DOHH2 (cell line): Measurements from ENCODE around the gene SMURF2.

Experiments
- H3F3A ChIP-seq: fragments of 200-600 bp; sonication (generic), shearing (Covaris generic); 2 replicates; pipeline ENCODE4 v1.6.0; 2016; ENCODE audit warnings: antibody characterized with exemption, mild to moderate bottlenecking; ENCODE audit not compliant: control insufficient read depth, insufficient read depth
- H3K27ac ChIP-seq: fragments of 200-600 bp; sonication (generic); 2 replicates; pipeline ENCODE4 v1.5.1; 2014; ENCODE audit warnings: low read depth, mild to moderate bottlenecking, low read length, moderate library complexity
- H3K27me3 ChIP-seq: fragments of 200-600 bp; sonication (generic); 2 replicates; pipeline ENCODE4 v1.6.1; 2014; ENCODE audit warnings: mild to moderate bottlenecking, low read length, mixed read lengths; ENCODE audit not compliant: control insufficient read depth
- H3K36me3 ChIP-seq: fragments of 200-600 bp; sonication (generic); 2 replicates; pipeline ENCODE4 v1.6.1; 2014; ENCODE audit warnings: mild to moderate bottlenecking, low read length, moderate library complexity, mixed read lengths; ENCODE audit not compliant: control insufficient read depth
- H3K4me1 ChIP-seq: fragments of 200-600 bp; sonication (generic); 2 replicates; pipeline ENCODE4 v1.6.1; 2014; ENCODE audit warnings: mild to moderate bottlenecking, low read length, mixed read lengths; ENCODE audit not compliant: control insufficient read depth
- H3K4me2 ChIP-seq: fragments of 200-600 bp; sonication (generic); 2 replicates; pipeline ENCODE4 v1.6.0; 2014; ENCODE audit warnings: mild to moderate bottlenecking, low read length, moderate library complexity
- H3K4me3 ChIP-seq: fragments of 200-600 bp; sonication (generic); 2 replicates; pipeline ENCODE4 v1.5.1; 2014; ENCODE audit warnings: mild to moderate bottlenecking, low read length, mixed read lengths
- H3K79me2 ChIP-seq: fragments of 200-600 bp; sonication (generic); 2 replicates; pipeline ENCODE4 v1.6.1; 2014; ENCODE audit warnings: mild to moderate bottlenecking, low read length, mixed read lengths; ENCODE audit not compliant: control insufficient read depth
- H3K9me2 ChIP-seq: fragments of 200-600 bp; sonication (generic); replicated peaks from 2 replicates; pipeline ENCODE4 v1.6.1; 2014; ENCODE audit warnings: mild to moderate bottlenecking, low read length, mixed read lengths; ENCODE audit not compliant: control insufficient read depth
- H3K9me3 ChIP-seq: fragments of 200-600 bp; sonication (generic); 2 replicates; pipeline ENCODE4 v1.6.1; 2014; ENCODE audit warnings: antibody characterized with exemption, low read length, mixed read lengths; ENCODE audit not compliant: control insufficient read depth, insufficient read depth
- H4K20me1 ChIP-seq: fragments of 200-600 bp; sonication (generic); 2 replicates; pipeline ENCODE4 v1.6.0; 2014; ENCODE audit warnings: low read depth, mild to moderate bottlenecking, antibody characterized with exemption, low read length, moderate library complexity; ENCODE audit not compliant: control insufficient read depth, insufficient read depth
- CTCF ChIP-seq: fragments of 200-600 bp; sonication (generic); IDR thresholded peaks from one replicate; pipeline ENCODE4 v1.5.1; 2014; ENCODE audit warnings: antibody characterized with exemption, mild to moderate bottlenecking, low read depth, low read length; ENCODE audit not compliant: poor library complexity, severe bottlenecking
- EZH2phosphoT487 ChIP-seq: fragments of 200-600 bp; sonication (generic); IDR thresholded peaks from 2 replicates; pipeline ENCODE4 v1.6.1; 2017; ENCODE audit warnings: borderline replicate concordance, mild to moderate bottlenecking, antibody characterized with exemption, low read length, moderate library complexity, mixed read lengths

The SMURF2 gene

GRCh38 chr17:64653325-64653984, 8.7 kb downstream of the SMURF2 start:
- peaks cover 3% of the 10 kb centered on the region for H3K4me1 ChIP-seq
- H4K20me1 ChIP-seq: no peaks in the 10 kb centered on the region
- H3F3A ChIP-seq: 0 out of 2 replicates have a peak, but pooled peaks cover 6% of the 10 kb centered on the region
- no peak overlapping the region for H3K4me2 ChIP-seq
- peaks cover 3% of the 10 kb centered on the region; the same call in 1 of the 2 replicates for H3K9me3 ChIP-seq
- H3K9me2 ChIP-seq: no peaks in the 10 kb centered on the region
- no peaks in the 10 kb centered on the region for H3K27me3 ChIP-seq
- peaks cover 90% of the 10 kb centered on the region for H3K79me2 ChIP-seq
- H3K4me3 ChIP-seq: no peak overlapping the region
- peaks cover 5% of the 10 kb centered on the region for H3K36me3 ChIP-seq
- no peak for TF ChIP-seq CTCF
- no peak for TF ChIP-seq EZH2phosphoT487
- no peak overlapping the region for H3K27ac ChIP-seq

- Histone ChIP-seq H3K27me3 (no peaks in the 10 kb centered on the region), H3K36me3 (peaks cover 3% of the 10 kb centered on the region), H4K20me1 (no peaks in the 10 kb centered on the region), H3K9me2 (no peaks in the 10 kb centered on the region), H3K27ac (no peak overlapping the region), H3K9me3 (peaks cover 3% of the 10 kb centered on the region; the same call in 1 of the 2 replicates), H3K4me1 (peaks cover 3% of the 10 kb centered on the region), H3K79me2 (peaks cover 87% of the 10 kb centered on the region), H3K4me3 (no peak overlapping the region), H3K4me2 (no peak overlapping the region), H3F3A (0 out of 2 replicates have a peak, but pooled peaks cover 6% of the 10 kb centered on the region)
- TF ChIP-seq EZH2phosphoT487: no peak
- no peak for TF ChIP-seq CTCF
These were observed 10.2 kb downstream of the SMURF2 start for GRCh38 chr17:64651889-64652288.

DNA sequence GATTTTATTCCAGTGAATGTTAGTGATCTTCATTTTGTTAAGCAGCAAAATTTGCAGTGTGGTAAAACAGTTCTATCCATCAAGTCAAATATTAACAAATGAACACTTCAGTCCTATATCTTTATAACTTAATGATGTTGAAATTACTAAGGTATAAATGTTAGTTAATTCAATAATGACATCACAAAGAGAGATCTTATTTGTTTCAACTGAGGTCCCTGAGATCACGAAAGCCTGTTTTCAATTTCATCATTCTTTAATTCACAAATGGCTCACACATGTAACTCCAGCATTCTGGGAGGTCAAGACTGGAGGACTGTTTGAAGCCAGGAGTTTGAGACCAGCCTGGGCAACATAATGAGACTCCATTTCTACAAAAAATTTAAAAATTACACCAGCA, 13.9 kb downstream of the SMURF2 start:
- H3K36me3 ChIP-seq: no peaks in the 10 kb centered on the region; the same call in 1 of the 2 replicates
- H3F3A ChIP-seq: 0 out of 2 replicates have a peak, but pooled peaks cover 6% of the 10 kb centered on the region
- H3K9me3 ChIP-seq: no peaks in the 10 kb centered on the region
- TF ChIP-seq CTCF (no peak), EZH2phosphoT487 (no peak)
- no peak overlapping the region for H3K4me3 ChIP-seq
- no peak overlapping the region for H3K4me2 ChIP-seq
- H3K27ac ChIP-seq: no peak overlapping the region
- H4K20me1 ChIP-seq: no peaks in the 10 kb centered on the region
- H3K27me3 ChIP-seq: no peaks in the 10 kb centered on the region
- peaks cover 60% of the 10 kb centered on the region for H3K79me2 ChIP-seq
- H3K4me1 ChIP-seq: peaks cover 3% of the 10 kb centered on the region
- no peaks in the 10 kb centered on the region for H3K9me2 ChIP-seq
